ENCODE measurements around the gene ACER3. TPM values are rescaled to one million over a fixed set of nuclear protein-coding genes. Genes with fewer than 3 reads are reported as not detected.
"Not testable (repeated sequence)": the region's sequence is repeated elsewhere in the genome, so short reads cannot be mapped to it uniquely, and the experiment has no call there.

Gene ACER3
- total RNA-seq, 4 donors from 2014 or later = 19.0 to 26.6 (median 22.0) TPM

DNA sequence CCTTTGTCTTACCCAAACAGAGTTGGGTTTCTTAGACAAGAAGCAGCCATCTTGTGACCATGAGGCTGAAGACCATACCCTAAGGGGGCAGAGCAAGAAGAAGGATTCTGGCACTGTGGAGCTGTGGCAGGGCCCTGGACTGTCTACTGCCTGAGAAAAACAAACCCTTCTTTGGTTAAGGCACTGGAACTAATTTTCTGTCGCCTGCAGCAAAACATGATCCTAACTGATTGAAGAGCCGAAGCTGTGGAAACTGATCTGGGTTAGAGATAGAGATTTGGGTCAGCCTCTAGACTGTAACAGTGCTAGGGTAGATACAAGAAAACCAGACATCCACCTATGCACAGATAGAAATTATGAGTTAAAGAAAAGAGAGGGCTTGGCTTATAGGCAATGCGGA, 11.3 kb upstream of the ACER3 start:
- DNase-seq (ENCODE audit: low spot score) (no peak), ATAC-seq (ENCODE audit: low FRiP score) (no peak)
- TF ChIP-seq, protein P1, sequence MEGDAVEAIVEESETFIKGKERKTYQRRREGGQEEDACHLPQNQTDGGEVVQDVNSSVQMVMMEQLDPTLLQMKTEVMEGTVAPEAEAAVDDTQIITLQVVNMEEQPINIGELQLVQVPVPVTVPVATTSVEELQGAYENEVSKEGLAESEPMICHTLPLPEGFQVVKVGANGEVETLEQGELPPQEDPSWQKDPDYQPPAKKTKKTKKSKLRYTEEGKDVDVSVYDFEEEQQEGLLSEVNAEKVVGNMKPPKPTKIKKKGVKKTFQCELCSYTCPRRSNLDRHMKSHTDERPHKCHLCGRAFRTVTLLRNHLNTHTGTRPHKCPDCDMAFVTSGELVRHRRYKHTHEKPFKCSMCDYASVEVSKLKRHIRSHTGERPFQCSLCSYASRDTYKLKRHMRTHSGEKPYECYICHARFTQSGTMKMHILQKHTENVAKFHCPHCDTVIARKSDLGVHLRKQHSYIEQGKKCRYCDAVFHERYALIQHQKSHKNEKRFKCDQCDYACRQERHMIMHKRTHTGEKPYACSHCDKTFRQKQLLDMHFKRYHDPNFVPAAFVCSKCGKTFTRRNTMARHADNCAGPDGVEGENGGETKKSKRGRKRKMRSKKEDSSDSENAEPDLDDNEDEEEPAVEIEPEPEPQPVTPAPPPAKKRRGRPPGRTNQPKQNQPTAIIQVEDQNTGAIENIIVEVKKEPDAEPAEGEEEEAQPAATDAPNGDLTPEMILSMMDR (IDR thresholded peaks at IDR 0.05) = no peak

DNA sequence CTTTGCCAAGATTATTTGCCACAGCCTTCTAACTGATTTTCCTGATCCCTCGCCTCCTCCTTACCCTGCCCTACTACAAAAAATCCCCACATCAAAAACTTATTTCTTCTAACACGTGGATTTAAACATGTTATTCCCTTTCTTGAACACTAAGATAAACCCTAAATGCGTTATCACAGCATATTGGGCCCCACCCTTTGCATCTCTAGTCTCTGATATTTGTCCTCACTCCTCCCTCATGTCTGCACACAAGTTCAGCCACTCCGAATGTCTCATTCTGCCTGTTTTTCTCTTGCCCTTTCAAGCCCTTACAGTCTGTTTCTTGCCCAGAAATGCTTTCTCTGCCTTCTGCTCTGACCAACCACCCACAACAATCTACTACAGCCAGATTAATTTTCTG, 10.6 kb upstream of the ACER3 start:
- TF ChIP-seq, protein P1 (IDR thresholded peaks at IDR 0.05) = no peak
- ATAC-seq (ENCODE audit: low FRiP score) (no peak), DNase-seq (ENCODE audit: low spot score) (no peak)

DNA sequence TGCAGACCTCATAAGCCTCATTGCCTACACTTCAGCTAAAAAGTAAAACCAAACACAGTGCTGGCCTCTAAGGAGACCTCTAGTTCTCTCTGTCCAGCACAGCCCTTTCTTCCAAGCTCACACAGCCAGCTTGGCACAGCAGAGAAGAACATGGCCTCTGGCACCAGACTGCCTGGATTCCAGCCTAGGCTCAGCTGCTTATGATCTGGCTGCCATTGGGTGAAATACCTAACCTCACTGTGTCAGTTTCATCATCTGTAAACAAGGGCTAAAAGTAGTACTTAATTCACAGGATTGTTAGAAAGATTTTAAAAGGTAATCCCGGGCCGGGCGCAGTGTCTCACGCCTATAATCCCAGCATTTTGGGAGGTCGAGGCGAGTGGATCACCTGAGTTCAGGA, 9.9 kb upstream of the ACER3 start:
- TF ChIP-seq, protein P1 (IDR thresholded peaks at IDR 0.05) = no peak
- DNase-seq (ENCODE audit: low spot score) (no peak), ATAC-seq (ENCODE audit: low FRiP score) (no peak)

DNA sequence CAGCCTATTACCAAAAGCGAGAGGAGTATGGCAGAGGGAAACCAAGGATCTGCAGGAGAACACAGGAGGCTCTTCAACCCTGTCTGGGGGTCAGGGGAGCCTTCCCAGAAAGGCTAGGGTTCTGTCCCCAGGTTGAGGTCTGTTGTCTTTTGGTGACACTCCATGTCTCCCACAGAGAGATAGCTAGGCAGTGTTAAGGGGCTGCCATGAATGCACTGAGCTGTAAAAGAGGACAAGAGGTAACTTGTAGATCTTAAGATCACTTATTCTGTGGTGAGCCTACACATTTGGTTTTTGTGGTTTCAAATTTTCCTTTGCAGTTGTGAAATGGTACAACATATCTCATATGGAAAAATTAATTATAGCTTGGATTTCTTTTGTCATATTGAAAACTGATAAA, 6.0 kb upstream of the ACER3 start:
- no peak for ATAC-seq (ENCODE audit: low FRiP score)

DNA sequence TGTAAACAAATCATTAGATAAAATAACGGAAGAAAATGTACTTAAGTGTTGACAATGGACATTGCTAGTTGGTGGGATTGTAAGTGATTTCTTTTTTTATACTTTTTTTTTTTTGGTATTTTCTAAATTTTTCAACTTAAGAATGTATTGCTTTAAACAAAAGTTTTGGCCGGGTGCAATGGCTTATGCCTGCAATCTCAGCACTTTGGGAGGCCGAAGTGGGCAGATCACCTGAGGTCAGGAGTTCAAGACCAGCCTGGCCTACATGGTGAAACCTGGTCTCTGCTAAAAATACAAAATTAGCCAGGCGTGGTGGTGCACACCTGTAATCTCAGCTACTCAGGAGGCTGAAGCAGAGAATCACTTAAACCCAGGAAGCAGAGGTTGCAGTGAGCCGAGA, 5.0 kb upstream of the ACER3 start:
- not testable (repeated sequence) for DNase-seq (ENCODE audit: low spot score); ATAC-seq (ENCODE audit: low FRiP score)

More for the DNA sequence above, 6.0 kb upstream of the ACER3 start:
- TF ChIP-seq, protein P1 (IDR thresholded peaks at IDR 0.05) = no peak
- DNase-seq (ENCODE audit: low spot score) = no peak

DNA sequence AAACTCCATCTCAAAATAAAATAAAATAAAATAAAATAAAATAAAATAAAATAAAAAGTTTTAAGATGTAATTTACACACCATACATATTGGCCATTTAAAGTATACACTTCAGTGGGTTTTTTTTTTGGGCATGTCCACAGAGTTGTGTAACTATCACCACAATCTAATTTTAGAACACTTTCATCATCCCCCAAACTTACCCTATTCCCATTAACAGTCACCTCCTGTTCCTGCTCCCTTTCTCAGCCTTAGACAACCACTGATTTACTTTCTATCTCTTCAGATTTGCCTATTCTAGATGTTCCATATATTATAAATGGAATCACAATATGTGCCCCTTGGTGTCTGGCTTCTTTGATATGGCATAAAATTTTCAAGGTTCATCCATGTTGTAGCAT, 4.6 kb upstream of the ACER3 start:
- TF ChIP-seq, protein P1 (IDR thresholded peaks at IDR 0.05) = no peak
- ATAC-seq (ENCODE audit: low FRiP score) (no peak), DNase-seq (ENCODE audit: low spot score) (no peak)

DNA sequence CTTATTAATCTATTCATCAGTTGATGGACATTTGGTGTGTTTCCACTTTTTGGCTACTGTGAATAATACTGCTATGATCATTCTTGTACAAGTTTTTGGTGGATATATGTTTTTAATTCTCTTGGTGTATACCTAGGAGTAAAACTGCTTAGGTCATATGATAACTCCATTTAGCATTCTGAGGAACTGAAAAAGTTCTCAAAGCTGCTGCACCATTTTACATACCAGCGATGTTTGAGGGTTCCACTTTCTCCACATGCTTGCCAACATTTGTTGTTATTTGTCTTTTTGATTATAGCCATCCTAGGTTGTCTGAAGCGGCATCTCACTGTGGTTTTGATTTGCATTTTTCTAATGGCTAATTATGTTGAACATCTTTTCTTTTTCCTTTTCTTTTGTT, 4.1 kb upstream of the ACER3 start:
- ATAC-seq (ENCODE audit: low FRiP score) = no peak
- DNase-seq (ENCODE audit: low spot score) = no peak
- TF ChIP-seq, protein P1 (IDR thresholded peaks at IDR 0.05) = no peak

Measured in omental fat pad (tissue), 4 donors.